OCI-LY3 (cell line): ENCODE data around the gene HPS1.

ENCODE experiments used
- H2AFZ ChIP-seq: fragments of 200-600, 300-600 bp; shearing (Covaris generic); 2 replicates; pipeline ENCODE4 v1.6.0; 2014; ENCODE audit warnings: antibody characterized with exemption, low read depth, low read length
- H3K27ac ChIP-seq: fragments of 200-600, 300-600 bp; sonication (generic); 2 replicates; pipeline ENCODE4 v1.5.1; 2014; ENCODE audit warnings: mild to moderate bottlenecking, low read length, moderate library complexity, mixed read lengths
- H3K27me3 ChIP-seq: fragments of 200-600, 300-600 bp; sonication (generic); 2 replicates; pipeline ENCODE4 v1.6.1; 2014; ENCODE audit warnings: low read depth, low read length, mixed read lengths
- H3K36me3 ChIP-seq: fragments of 200-600, 300-600 bp; sonication (generic); replicated peaks from 2 replicates; pipeline ENCODE3; 2014; ENCODE audit warnings: low read depth, low read length, mixed read lengths
- H3K4me1 ChIP-seq: fragments of 300-600, 200-600 bp; sonication (generic); 2 replicates; pipeline ENCODE4 v1.6.1; 2014; ENCODE audit warnings: low read length, mixed read lengths
- H3K4me2 ChIP-seq: fragments of 200-600, 300-600 bp; sonication (generic); 2 replicates; pipeline ENCODE4 v1.6.1; 2014; ENCODE audit warnings: low read length, mixed read lengths
- H3K4me3 ChIP-seq: fragments of 300-600, 200-600 bp; sonication (generic); 2 replicates; pipeline ENCODE4 v1.5.1; 2014; ENCODE audit warnings: antibody characterized with exemption, mild to moderate bottlenecking, low read length, moderate library complexity
- H3K79me2 ChIP-seq: fragments of 300-600, 200-600 bp; shearing (Covaris generic); 2 replicates; pipeline ENCODE4 v1.6.1; 2014; ENCODE audit warnings: mild to moderate bottlenecking, low read length, mixed read lengths
- H3K9ac ChIP-seq: fragments of 300-600, 200-600 bp; shearing (Covaris generic); 2 replicates; pipeline ENCODE4 v1.6.0; 2014; ENCODE audit warnings: mild to moderate bottlenecking, low read length, moderate library complexity
- H3K9me3 ChIP-seq: fragments of 200-600, 300-600 bp; shearing (Covaris generic); 2 replicates; pipeline ENCODE4 v1.6.1; 2014; ENCODE audit warnings: low read length, mixed read lengths; ENCODE audit not compliant: insufficient read depth
- H4K20me1 ChIP-seq: fragments of 200-600, 300-600 bp; sonication (generic); 2 replicates; pipeline ENCODE4 v1.6.1; 2016; ENCODE audit warnings: low read length, mixed read lengths; ENCODE audit not compliant: insufficient read depth
- EZH2phosphoT487 ChIP-seq: fragments of 200-600 bp; shearing (Covaris generic); IDR thresholded peaks from 2 replicates; pipeline ENCODE4 v1.6.1; 2018; ENCODE audit warnings: antibody characterized with exemption, mixed run types, low read depth
- TF ChIP-seq, protein P1 (sequence below): fragments of 200-600, 300-600 bp; sonication (generic); IDR thresholded peaks from 2 replicates; pipeline ENCODE4 v1.5.1; 2014; ENCODE audit warnings: antibody characterized with exemption, low read length, low read depth

HPS1 gene

DNA sequence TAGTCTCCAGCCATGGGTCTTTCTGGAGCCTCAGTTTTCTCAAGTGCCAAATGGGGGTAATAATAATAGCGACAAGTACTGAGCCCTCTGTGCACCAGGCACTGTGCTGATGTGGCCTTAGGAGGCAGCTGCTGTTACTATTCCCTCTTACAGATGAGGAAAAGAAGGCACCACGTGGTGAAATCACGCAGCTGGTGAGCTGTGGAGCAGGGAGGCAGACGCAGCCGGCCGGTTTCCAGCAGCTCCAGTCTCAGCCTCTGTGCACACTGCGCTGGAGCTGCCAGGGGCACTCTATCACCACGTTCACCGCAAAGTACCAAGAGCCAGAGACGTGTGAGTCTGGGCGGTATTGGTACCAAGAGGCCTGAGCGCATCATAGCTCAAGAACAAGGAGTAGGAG lies 41.3 kb downstream of the HPS1 start:
- no peaks in the 10 kb centered on the region for H4K20me1 ChIP-seq
- H3K27me3 ChIP-seq: no peaks in the 10 kb centered on the region
- peaks cover 51% of the 10 kb centered on the region for H3K4me1 ChIP-seq
- H3K27ac ChIP-seq: peak overlapping the region; percentile 99
- no peaks in the 10 kb centered on the region for H3K79me2 ChIP-seq
- TF ChIP-seq, protein P1, sequence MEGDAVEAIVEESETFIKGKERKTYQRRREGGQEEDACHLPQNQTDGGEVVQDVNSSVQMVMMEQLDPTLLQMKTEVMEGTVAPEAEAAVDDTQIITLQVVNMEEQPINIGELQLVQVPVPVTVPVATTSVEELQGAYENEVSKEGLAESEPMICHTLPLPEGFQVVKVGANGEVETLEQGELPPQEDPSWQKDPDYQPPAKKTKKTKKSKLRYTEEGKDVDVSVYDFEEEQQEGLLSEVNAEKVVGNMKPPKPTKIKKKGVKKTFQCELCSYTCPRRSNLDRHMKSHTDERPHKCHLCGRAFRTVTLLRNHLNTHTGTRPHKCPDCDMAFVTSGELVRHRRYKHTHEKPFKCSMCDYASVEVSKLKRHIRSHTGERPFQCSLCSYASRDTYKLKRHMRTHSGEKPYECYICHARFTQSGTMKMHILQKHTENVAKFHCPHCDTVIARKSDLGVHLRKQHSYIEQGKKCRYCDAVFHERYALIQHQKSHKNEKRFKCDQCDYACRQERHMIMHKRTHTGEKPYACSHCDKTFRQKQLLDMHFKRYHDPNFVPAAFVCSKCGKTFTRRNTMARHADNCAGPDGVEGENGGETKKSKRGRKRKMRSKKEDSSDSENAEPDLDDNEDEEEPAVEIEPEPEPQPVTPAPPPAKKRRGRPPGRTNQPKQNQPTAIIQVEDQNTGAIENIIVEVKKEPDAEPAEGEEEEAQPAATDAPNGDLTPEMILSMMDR: no peak
- TF ChIP-seq EZH2phosphoT487: no peak
- H3K4me3 ChIP-seq: peak overlapping the region; percentile 72
- H3K9ac ChIP-seq: peak overlapping the region; percentile 72
- no peaks in the 10 kb centered on the region for H3K36me3 ChIP-seq
- H3K9me3 ChIP-seq: no peaks in the 10 kb centered on the region
- H3K4me2 ChIP-seq: peak overlapping the region; percentile 84
- no peak overlapping the region for H2AFZ ChIP-seq

DNA sequence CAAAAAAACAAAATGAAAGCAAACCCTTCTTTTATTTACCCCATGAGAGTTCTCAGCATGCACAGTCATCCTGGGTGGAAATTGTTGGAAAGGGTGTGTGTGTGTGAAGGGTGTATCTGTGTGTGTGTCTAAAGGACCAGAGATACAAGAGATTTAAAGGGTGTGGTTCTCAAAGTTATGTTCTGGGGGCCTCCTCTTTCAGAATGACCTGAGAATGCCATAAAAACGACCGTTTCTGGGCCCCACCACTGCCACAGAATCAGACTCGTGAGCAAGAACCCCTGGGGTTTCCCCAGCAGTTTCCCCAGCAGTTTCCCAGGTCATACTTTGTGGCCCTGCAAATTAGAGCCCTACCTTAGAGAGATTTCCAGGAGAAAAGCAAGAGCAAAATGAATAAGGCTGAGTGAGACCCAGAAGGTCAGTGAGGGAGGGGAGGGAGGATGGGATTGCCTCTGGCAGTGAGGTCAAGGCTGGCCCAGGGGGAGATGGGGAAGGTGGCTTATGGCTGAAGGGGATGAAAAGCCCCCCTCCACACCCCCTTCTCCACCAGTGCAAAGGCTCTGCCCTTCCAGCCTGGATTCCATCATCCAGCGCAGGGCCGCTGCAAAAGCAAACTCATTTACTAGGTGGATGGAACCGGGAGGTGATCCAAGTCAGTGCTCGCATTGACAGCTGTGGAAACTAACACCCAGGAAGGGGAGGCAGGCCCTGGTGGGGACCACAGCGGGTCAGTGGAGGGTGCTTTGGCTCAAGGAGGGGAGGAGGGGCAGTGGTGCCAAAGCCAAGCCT lies 42.0 kb downstream of the HPS1 start:
- Histone ChIP-seq H4K20me1 (no peaks in the 10 kb centered on the region), H3K27me3 (no peaks in the 10 kb centered on the region), H3K79me2 (no peaks in the 10 kb centered on the region), H3K4me2 (peak overlapping the region; percentile 84), H3K36me3 (no peaks in the 10 kb centered on the region), H3K9ac (peak overlapping the region; percentile 87), H3K4me1 (peaks cover 51% of the 10 kb centered on the region), H3K4me3 (peak overlapping the region; percentile 72), H3K27ac (peak overlapping the region; percentile 99), H2AFZ (no peak overlapping the region), H3K9me3 (no peaks in the 10 kb centered on the region)
- no peak for TF ChIP-seq EZH2phosphoT487
- TF ChIP-seq, protein P1: no peak

DNA sequence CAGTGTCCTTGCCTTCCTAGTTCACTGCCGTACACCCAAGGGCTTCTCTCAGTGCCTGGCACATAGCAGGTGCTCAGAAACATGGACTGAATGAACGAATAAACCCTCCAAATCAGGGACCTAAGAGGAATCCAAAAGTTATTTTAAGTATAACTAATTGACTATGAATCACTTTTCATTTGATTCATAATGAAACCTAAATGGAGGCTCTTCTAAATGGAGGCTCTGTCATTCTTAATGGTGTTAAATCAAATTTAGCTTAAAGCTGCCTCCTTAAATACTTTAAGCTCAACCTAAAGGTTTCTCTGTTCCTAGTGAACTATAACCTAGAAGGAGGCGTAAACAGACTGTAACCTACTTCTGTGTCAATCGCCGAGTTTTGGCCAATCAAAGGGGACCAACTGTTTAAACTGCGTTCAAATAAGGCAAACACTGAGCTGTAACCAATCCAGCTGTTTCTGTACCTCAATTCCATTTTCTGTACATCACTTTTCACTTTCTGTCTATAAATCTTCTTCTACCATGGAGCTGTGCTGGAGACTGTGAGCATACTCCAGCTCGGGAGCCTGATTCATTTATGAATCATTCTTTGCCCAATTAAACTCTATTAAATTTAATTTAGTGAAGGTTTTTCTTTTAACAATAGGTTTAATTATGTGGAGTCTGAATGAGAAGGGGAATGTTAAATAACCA lies 42.8 kb downstream of the HPS1 start:
- Histone ChIP-seq H3K27me3 (no peaks in the 10 kb centered on the region), H2AFZ (0 out of 2 replicates have a peak overlapping the region, but pooled peaks have one; percentile 33), H3K27ac (peak overlapping the region; percentile 99)

More for the DNA sequence above, 42.8 kb downstream of the HPS1 start:
- H3K4me1 ChIP-seq: peaks cover 47% of the 10 kb centered on the region
- peak overlapping the region; percentile 84 for H3K4me2 ChIP-seq
- TF ChIP-seq, protein P1: no peak
- TF ChIP-seq EZH2phosphoT487: no peak
- peak overlapping the region; percentile 66 for H3K4me3 ChIP-seq
- no peaks in the 10 kb centered on the region for H3K79me2 ChIP-seq
- H3K9ac ChIP-seq: peak overlapping the region; percentile 87
- no peaks in the 10 kb centered on the region for H3K36me3 ChIP-seq
- no peaks in the 10 kb centered on the region for H4K20me1 ChIP-seq
- H3K9me3 ChIP-seq: no peaks in the 10 kb centered on the region
